ENCODE results near the gene SCO2.
"Not testable (repeated sequence)": the region's sequence is repeated elsewhere in the genome, so short reads cannot be mapped to it uniquely, and the experiment has no call there.

SCO2 gene

GRCh38 chr22:50536226-50536625 lies 10.8 kb upstream of the SCO2 start:
- TF ChIP-seq CTCF (IDR thresholded peaks at IDR 0.05) = no peak
- no peak overlapping the region for H3K4me3 ChIP-seq
- no peak overlapping the region for H3K27ac ChIP-seq
- DNase-seq (ENCODE audit: low spot score) = no peak

GRCh38 chr22:50535113-50535512 lies 9.7 kb upstream of the SCO2 start:
- Histone ChIP-seq H3K4me3 (no peak overlapping the region), H3K27ac (no peak overlapping the region)
- TF ChIP-seq CTCF (IDR thresholded peaks at IDR 0.05) = no peak
- no peak for DNase-seq (ENCODE audit: low spot score)

GRCh38 chr22:50533856-50534711 lies 8.7 kb upstream of the SCO2 start:
- DNase-seq (ENCODE audit: low spot score); H3K4me3 ChIP-seq: not testable (repeated sequence)
- H3K27ac ChIP-seq = peak overlapping the region in 1 of 2 donors; percentile 51

GRCh38 chr22:50532824-50533796 lies 7.7 kb upstream of the SCO2 start:
- Histone ChIP-seq H3K4me3 (peak overlapping the region; percentile 83), H3K27ac (peak overlapping the region in 1 of 2 donors; percentile 98)
- no peak for DNase-seq (ENCODE audit: low spot score)
- TF ChIP-seq CTCF (IDR thresholded peaks at IDR 0.05) = no peak

- peak; percentile 86 for DNase-seq (ENCODE audit: low spot score)
- no peak for TF ChIP-seq CTCF (IDR thresholded peaks at IDR 0.05)
- H3K4me3 ChIP-seq = peak overlapping the region; percentile 83
- peak overlapping the region; percentile 66 to 98 for H3K27ac ChIP-seq
These were observed 6.7 kb upstream of the SCO2 start for GRCh38 chr22:50531962-50532674.

GRCh38 chr22:50531546-50531961 lies 6.2 kb upstream of the SCO2 start:
- peak overlapping the region; percentile 83 for H3K4me3 ChIP-seq
- peak; percentile 83 for DNase-seq (ENCODE audit: low spot score)
- TF ChIP-seq CTCF (IDR thresholded peaks at IDR 0.05) = no peak
- H3K27ac ChIP-seq = peak overlapping the region; percentile 66 to 98
